DND-41 (cell line): ENCODE data around the gene JRKL.

ENCODE experiments used
- CTCF ChIP-seq: IDR thresholded peaks from 2 replicates; pipeline ENCODE4 v1.5.1; 2012; ENCODE audit warnings: borderline replicate concordance, low read length, moderate library complexity, mild to moderate bottlenecking; ENCODE audit not compliant: poor library complexity, severe bottlenecking; ENCODE audit errors: extremely low read depth
- EZH2 ChIP-seq: IDR thresholded peaks from 3 replicates; pipeline ENCODE4 v1.6.1; 2012; ENCODE audit warnings: borderline replicate concordance, low read depth, mild to moderate bottlenecking, moderate library complexity, low read length, inconsistent platforms; ENCODE audit not compliant: severe bottlenecking

- no peak for TF ChIP-seq CTCF
- no peak for TF ChIP-seq EZH2
These were observed 4.6 kb upstream of the JRKL start for GRCh38 chr11:96385187-96385586.
